Thyroid gland (tissue), 4 donors: Measurements from ENCODE around the gene RHNO1.

Source experiments
- POLR2A ChIP-seq, 2 donors: fragments of 450-650 bp; IDR thresholded peaks; one replicate each; pipeline ENCODE4 v1.6.1; 2017; ENCODE audit warnings: antibody characterized with exemption in 2 of 2, mild to moderate bottlenecking in 2 of 2, moderate library complexity in 1 of 2
- TF ChIP-seq, protein P1 (sequence below), 6 experiments: fragments of 200-600 bp in 3 of 6; fragments of 450-650 bp in 3 of 6; sonication (generic) in 3 of 6; IDR thresholded peaks; one replicate each; pipeline ENCODE4 v1.5.1; 2016 to 2019; ENCODE audit warnings: antibody characterized with exemption in 6 of 6, mild to moderate bottlenecking in 2 of 6, inconsistent platforms in 1 of 6, moderate library complexity in 1 of 6

DNA sequence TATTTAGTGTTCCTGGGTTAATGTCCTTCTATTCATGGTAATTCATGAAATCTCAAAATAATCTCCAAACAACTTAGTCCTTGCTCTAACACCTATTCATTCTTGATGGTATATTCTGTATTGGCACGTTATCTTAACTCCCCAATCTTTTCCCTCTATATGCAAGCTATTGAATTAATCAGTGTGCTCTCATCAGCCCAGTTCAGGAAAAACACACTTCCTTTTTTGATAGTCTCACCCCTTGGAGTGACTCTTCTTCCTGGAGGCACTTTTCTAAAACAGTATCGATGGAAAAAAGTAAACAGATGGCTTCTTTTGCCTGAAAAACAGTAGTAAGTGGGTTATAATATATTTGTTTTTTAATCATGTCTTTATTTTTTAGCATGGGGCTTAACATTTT lies 42.2 kb downstream of the RHNO1 start:
- TF ChIP-seq, protein P1, sequence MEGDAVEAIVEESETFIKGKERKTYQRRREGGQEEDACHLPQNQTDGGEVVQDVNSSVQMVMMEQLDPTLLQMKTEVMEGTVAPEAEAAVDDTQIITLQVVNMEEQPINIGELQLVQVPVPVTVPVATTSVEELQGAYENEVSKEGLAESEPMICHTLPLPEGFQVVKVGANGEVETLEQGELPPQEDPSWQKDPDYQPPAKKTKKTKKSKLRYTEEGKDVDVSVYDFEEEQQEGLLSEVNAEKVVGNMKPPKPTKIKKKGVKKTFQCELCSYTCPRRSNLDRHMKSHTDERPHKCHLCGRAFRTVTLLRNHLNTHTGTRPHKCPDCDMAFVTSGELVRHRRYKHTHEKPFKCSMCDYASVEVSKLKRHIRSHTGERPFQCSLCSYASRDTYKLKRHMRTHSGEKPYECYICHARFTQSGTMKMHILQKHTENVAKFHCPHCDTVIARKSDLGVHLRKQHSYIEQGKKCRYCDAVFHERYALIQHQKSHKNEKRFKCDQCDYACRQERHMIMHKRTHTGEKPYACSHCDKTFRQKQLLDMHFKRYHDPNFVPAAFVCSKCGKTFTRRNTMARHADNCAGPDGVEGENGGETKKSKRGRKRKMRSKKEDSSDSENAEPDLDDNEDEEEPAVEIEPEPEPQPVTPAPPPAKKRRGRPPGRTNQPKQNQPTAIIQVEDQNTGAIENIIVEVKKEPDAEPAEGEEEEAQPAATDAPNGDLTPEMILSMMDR (IDR thresholded peaks at IDR 0.05), result no peak
- no peak for TF ChIP-seq POLR2A (IDR thresholded peaks at IDR 0.05)
